ENCODE results near the gene PSMD2. TPM values are rescaled to one million over a fixed set of nuclear protein-coding genes. Genes with fewer than 3 reads are reported as not detected.

The PSMD2 gene
- 108 TPM for total RNA-seq

GRCh38 chr3:184298759-184299487 lies at the start of gene PSMD2:
TSS of gene PSMD2 (plus strand) at chr3:184299241. CDS start at chr3:184299267, 26 bp downstream.
- TF ChIP-seq CTCF (IDR thresholded peaks at IDR 0.05) (peak in 1 of 3 experiments; percentile 19), POLR2A (IDR thresholded peaks at IDR 0.05) (peak in 1 of 2 donors; percentile 76), POLR2AphosphoS5 (IDR thresholded peaks at IDR 0.05; ENCODE audit: insufficient read depth in 1 of 2, low read depth in 1 of 2) (peak; percentile 25 to 78)

GRCh38 chr3:184249412-184250166 lies 49.5 kb upstream of the PSMD2 start, which contains the start of gene EEF1AKMT4:
TSS of gene EEF1AKMT4 (plus strand) at chr3:184249672. CDS start at chr3:184249695, 23 bp downstream.
- Histone ChIP-seq H3K9me3 (no peaks in the 10 kb centered on the region), H3K4me1 (peaks cover 28% of the 10 kb centered on the region), H3K36me3 (peaks cover 0 to 10% of the 10 kb centered on the region in 2 donors), H3K27ac (peak within 1 kb of the TSS; percentile 79), H3K4me3 (peak within 1 kb of the TSS; percentile 71 to 87), H3K27me3 (no peaks in the 10 kb centered on the region)
- DNase-seq (ENCODE audit: extremely low spot score in 2 of 2): peak; percentile 95 to 97
- TF ChIP-seq CTCF (IDR thresholded peaks at IDR 0.05) (peak in 1 of 3 experiments; percentile 13), POLR2A (IDR thresholded peaks at IDR 0.05) (no peak), POLR2AphosphoS5 (IDR thresholded peaks at IDR 0.05; ENCODE audit: insufficient read depth in 1 of 2, low read depth in 1 of 2) (peak; percentile 58 to 92)
- intact Hi-C loops (cut with DNase I): loop anchor here (2.0 to 10.0 kb wide), 2 partner anchors 115 to 355 kb away; partner anchors contain the start of gene EIF2B5

More at GRCh38 chr3:184298759-184299487, at the start of gene PSMD2:
- peaks cover 0 to 37% of the 10 kb centered on the region in 2 donors for H3K36me3 ChIP-seq
- peak within 1 kb of the TSS; percentile 69 for H3K27ac ChIP-seq
- peak within 1 kb of the TSS; percentile 89 to 90 for H3K4me3 ChIP-seq
- H3K9me3 ChIP-seq: no peaks in the 10 kb centered on the region
- DNase-seq (ENCODE audit: extremely low spot score in 2 of 2): peak in 1 of 2 donors; percentile 97
- H3K4me1 ChIP-seq: peaks cover 16% of the 10 kb centered on the region
- intact Hi-C loops (cut with DNase I): no loop called here
- no peaks in the 10 kb centered on the region for H3K27me3 ChIP-seq

GRCh38 chr3:184250167-184250828 lies 48.7 kb upstream of the PSMD2 start:
- H3K9me3 ChIP-seq: no peaks in the 10 kb centered on the region
- H3K4me1 ChIP-seq: peaks cover 28% of the 10 kb centered on the region
- peak overlapping the region; percentile 27 for H3K27ac ChIP-seq
- no peaks in the 10 kb centered on the region for H3K27me3 ChIP-seq
- H3K4me3 ChIP-seq: peak overlapping the region; percentile 71 to 87
- intact Hi-C loops (cut with DNase I): no loop called here
- TF ChIP-seq POLR2A (IDR thresholded peaks at IDR 0.05) (no peak), CTCF (IDR thresholded peaks at IDR 0.05) (peak; percentile 42 to 81 (median 69)), POLR2AphosphoS5 (IDR thresholded peaks at IDR 0.05; ENCODE audit: insufficient read depth in 1 of 2, low read depth in 1 of 2) (peak in 1 of 2 donors; percentile 14)
- H3K36me3 ChIP-seq: peaks cover 0 to 2% of the 10 kb centered on the region in 2 donors
- DNase-seq (ENCODE audit: extremely low spot score in 2 of 2): peak; percentile 89 to 93

GRCh38 chr3:184255291-184256039 lies 43.6 kb upstream of the PSMD2 start:
- Histone ChIP-seq H3K4me1 (peaks cover 9% of the 10 kb centered on the region), H3K36me3 (peaks cover 0 to 5% of the 10 kb centered on the region in 2 donors), H3K27me3 (no peaks in the 10 kb centered on the region), H3K4me3 (no peak overlapping the region), H3K27ac (no peak overlapping the region), H3K9me3 (no peaks in the 10 kb centered on the region)
- no peak for TF ChIP-seq POLR2AphosphoS5 (IDR thresholded peaks at IDR 0.05; ENCODE audit: insufficient read depth in 1 of 2, low read depth in 1 of 2)
- TF ChIP-seq CTCF (IDR thresholded peaks at IDR 0.05): no peak
- TF ChIP-seq POLR2A (IDR thresholded peaks at IDR 0.05): no peak
- DNase-seq (ENCODE audit: extremely low spot score in 2 of 2): no peak
- intact Hi-C loops (cut with DNase I): no loop called here

Data from vagina (tissue), 2 donors.